Brain microvascular endothelial cell (primary cell): ENCODE measurements around the gene SSBP2.

Experiments used
- DNase-seq: peaks from one replicate; pipeline ENCODE4 v3.0.0-alpha.2; 2020
- H3K27ac ChIP-seq: fragments of 250-450 bp; sonication (Bioruptor Pico); 2 replicates; pipeline ENCODE4 v1.5.1; 2020; ENCODE audit warnings: mild to moderate bottlenecking, moderate library complexity
- H3K27me3 ChIP-seq: fragments of 250-450 bp; sonication (Bioruptor Pico); replicated peaks from 2 replicates; pipeline ENCODE4 v1.5.1; 2020; ENCODE audit warnings: mild to moderate bottlenecking
- H3K36me3 ChIP-seq: fragments of 250-450 bp; sonication (Bioruptor Pico); replicated peaks from 2 replicates; pipeline ENCODE4 v1.5.1; 2020; ENCODE audit warnings: mild to moderate bottlenecking
- H3K4me3 ChIP-seq: 2 replicates; pipeline ENCODE4 v1.5.1; 2011; ENCODE audit warnings: low read depth, mild to moderate bottlenecking, control low read depth, low read length, moderate library complexity
- CTCF ChIP-seq: IDR thresholded peaks from 2 replicates; pipeline ENCODE4 v1.5.1; 2011; ENCODE audit warnings: low read depth, mild to moderate bottlenecking, moderate library complexity, low read length, control low read depth, inconsistent platforms; ENCODE audit errors: missing control alignments
- in situ Hi-C: cut with HindIII; loops from 2 replicates; pipeline ENCODE4 v1.10.0; 2017; ENCODE audit warnings: low sequenced_read_pairs, low pct_ligation_motif_present

SSBP2 gene

DNA sequence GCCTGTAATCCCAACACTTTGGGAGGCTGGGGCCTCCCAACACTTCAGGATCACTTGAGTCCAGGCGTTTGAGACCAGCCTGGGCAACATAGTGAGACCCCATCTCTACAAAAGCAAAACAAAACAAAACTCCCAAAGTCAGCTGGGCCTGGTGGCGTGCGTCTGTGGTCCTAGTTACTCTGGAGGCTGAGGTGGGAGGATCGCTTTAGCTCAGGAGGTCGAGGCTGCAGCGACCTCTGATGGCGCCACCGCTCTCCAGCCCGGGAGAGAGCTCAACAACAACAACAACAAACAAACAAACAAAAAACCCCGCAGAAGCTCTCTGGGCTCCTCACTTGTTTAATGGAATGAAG lies 357.5 kb downstream of the SSBP2 start:
- no peak overlapping the region for H3K27ac ChIP-seq
- no peak for TF ChIP-seq CTCF
- in situ Hi-C loops = no loop called here
- no peak for DNase-seq
- peak overlapping the region; percentile 52 for H3K4me3 ChIP-seq
- no peaks in the 10 kb centered on the region for H3K36me3 ChIP-seq
- H3K27me3 ChIP-seq = no peaks in the 10 kb centered on the region

DNA sequence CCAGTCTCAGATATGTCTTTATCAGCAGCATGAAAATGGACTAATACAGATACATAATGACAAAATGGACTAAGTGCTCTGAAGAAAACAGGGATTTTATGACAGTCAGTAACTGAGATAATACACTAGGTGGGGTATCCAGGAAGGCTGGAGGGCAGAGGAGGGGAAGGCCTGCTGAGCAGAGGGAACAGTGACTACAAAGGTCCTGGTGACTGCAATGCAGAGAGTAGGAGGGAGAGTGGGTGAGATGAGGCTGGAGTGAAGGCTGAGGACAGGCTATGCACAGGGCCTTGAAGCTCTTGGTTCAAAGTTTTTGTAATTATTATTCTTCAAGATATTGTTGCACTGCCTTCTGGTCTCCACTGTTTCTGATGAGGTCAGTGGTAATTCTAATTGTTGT lies 361.9 kb downstream of the SSBP2 start:
- H3K27ac ChIP-seq = no peak overlapping the region
- DNase-seq = no peak
- no peak for TF ChIP-seq CTCF
- no peaks in the 10 kb centered on the region for H3K36me3 ChIP-seq
- no peak overlapping the region for H3K4me3 ChIP-seq
- in situ Hi-C loops = no loop called here
- H3K27me3 ChIP-seq = no peaks in the 10 kb centered on the region

GRCh38 chr5:81388169-81388568 lies 362.7 kb downstream of the SSBP2 start:
- Histone ChIP-seq H3K27me3 (no peaks in the 10 kb centered on the region), H3K27ac (no peak overlapping the region), H3K4me3 (no peak overlapping the region), H3K36me3 (no peaks in the 10 kb centered on the region)
- in situ Hi-C loops = no loop called here
- DNase-seq = no peak
- TF ChIP-seq CTCF = no peak

DNA sequence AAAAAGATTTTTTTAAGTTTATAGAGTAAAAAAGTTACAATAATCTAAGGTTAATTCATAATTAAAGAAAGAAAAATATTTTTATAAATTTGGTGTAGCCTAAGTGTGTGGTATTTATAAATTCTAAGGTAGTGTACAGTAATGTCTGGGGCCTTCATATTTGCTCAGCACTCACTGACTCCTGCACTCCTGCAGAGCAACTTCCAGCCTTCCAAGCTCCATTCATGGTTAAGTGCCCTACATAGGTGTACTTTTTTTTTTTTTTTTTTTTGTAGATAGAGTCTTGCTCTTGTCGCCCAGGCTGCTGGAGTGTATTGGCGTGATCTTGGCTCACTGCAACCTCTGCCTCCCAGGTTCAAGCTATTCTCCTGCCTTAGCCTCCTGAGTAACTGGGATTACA lies 367.0 kb downstream of the SSBP2 start:
- H3K36me3 ChIP-seq = no peaks in the 10 kb centered on the region
- no peak overlapping the region for H3K27ac ChIP-seq
- H3K27me3 ChIP-seq = no peaks in the 10 kb centered on the region
- no peak overlapping the region for H3K4me3 ChIP-seq
- DNase-seq = no peak
- in situ Hi-C loops = no loop called here
- TF ChIP-seq CTCF = no peak

DNA sequence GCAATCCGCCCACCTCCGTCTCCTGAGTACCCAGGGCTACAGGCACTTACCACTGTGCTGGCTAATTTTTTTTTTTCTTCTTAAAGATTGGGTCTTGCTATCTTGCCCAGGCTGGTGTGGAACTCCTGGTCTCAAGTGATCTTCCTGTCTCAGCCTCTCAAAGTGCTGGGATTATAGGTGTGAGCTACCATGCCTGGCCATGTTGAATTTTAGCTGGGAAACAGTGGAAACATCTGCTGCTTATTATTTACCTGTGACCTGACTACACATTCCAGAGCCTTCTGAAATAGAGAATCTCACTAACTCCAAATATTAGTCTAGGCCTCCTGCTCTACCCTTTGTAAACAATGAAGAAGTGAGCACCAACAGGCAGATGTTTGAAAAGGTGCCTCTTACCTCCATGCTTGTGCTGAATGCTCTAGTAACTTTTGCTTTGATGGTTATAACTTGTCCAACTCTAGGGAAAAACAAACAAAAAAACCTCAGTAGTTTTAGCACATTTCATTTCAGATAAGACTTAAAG lies 379.5 kb downstream of the SSBP2 start:
- no peaks in the 10 kb centered on the region for H3K36me3 ChIP-seq
- no peaks in the 10 kb centered on the region for H3K27me3 ChIP-seq
- DNase-seq = no peak
- TF ChIP-seq CTCF = no peak
- no peak overlapping the region for H3K27ac ChIP-seq
- in situ Hi-C loops = no loop called here
- H3K4me3 ChIP-seq = no peak overlapping the region

- no peak overlapping the region for H3K4me3 ChIP-seq
- H3K27ac ChIP-seq = no peak overlapping the region
- H3K36me3 ChIP-seq = no peaks in the 10 kb centered on the region
- no peaks in the 10 kb centered on the region for H3K27me3 ChIP-seq
- DNase-seq = no peak
- in situ Hi-C loops = no loop called here
- no peak for TF ChIP-seq CTCF
Observed at GRCh38 chr5:81370912-81371311, 380.0 kb downstream of the SSBP2 start.
